Measurements from ENCODE around the gene CTNNA3.

Gene CTNNA3

GRCh38 chr10:65945061-65945460, 1750.9 kb downstream of the CTNNA3 start:
- Histone ChIP-seq H3K27me3 (ENCODE audit: control insufficient read depth, insufficient read depth, low read length) (no peaks in the 10 kb centered on the region), H3K36me3 (ENCODE audit: control insufficient read depth, low read depth, low read length) (no peaks in the 10 kb centered on the region), H3K27ac (ENCODE audit: low read length) (no peak overlapping the region), H3K4me1 (ENCODE audit: control insufficient read depth, low read depth, low read length) (no peaks in the 10 kb centered on the region), H3K9ac (ENCODE audit: low read length) (no peak overlapping the region), H3K4me3 (ENCODE audit: low read length) (no peak overlapping the region), H3K9me3 (ENCODE audit: control insufficient read depth, low read depth, low read length) (no peaks in the 10 kb centered on the region)

DNA sequence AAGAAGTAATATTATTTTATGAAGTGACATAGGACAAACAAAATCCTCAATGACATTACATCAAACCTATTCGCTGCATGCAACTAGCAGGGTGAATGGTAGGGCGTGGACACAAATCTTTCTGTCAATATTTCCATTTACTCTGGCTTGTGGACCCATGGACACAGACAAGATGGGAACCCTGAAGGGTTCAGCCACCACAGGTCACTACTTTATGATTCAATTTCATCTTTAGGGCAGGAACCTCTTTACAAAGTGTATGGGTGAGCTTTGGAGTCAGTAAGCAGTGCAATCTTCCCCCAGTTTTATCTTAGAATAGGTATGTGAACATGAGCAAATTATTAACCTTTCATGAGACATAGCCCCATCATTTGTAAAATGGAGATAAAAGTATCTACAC, 1752.5 kb downstream of the CTNNA3 start:
- Histone ChIP-seq H3K9ac (ENCODE audit: low read length) (no peak overlapping the region), H3K9me3 (ENCODE audit: control insufficient read depth, low read depth, low read length) (no peaks in the 10 kb centered on the region), H3K27me3 (ENCODE audit: control insufficient read depth, insufficient read depth, low read length) (no peaks in the 10 kb centered on the region), H3K4me1 (ENCODE audit: control insufficient read depth, low read depth, low read length) (no peaks in the 10 kb centered on the region), H3K27ac (ENCODE audit: low read length) (no peak overlapping the region), H3K4me3 (ENCODE audit: low read length) (no peak overlapping the region), H3K36me3 (ENCODE audit: control insufficient read depth, low read depth, low read length) (no peaks in the 10 kb centered on the region)

- H3K9me3 ChIP-seq (ENCODE audit: control insufficient read depth, low read depth, low read length), result no peaks in the 10 kb centered on the region
- H3K4me3 ChIP-seq (ENCODE audit: low read length), result no peak overlapping the region
- no peaks in the 10 kb centered on the region for H3K4me1 ChIP-seq (ENCODE audit: control insufficient read depth, low read depth, low read length)
- no peaks in the 10 kb centered on the region for H3K27me3 ChIP-seq (ENCODE audit: control insufficient read depth, insufficient read depth, low read length)
- no peak overlapping the region for H3K9ac ChIP-seq (ENCODE audit: low read length)
- H3K36me3 ChIP-seq (ENCODE audit: control insufficient read depth, low read depth, low read length), result no peaks in the 10 kb centered on the region
- H3K27ac ChIP-seq (ENCODE audit: low read length), result no peak overlapping the region
Observed at GRCh38 chr10:65940816-65941662, 1755.0 kb downstream of the CTNNA3 start.

DNA sequence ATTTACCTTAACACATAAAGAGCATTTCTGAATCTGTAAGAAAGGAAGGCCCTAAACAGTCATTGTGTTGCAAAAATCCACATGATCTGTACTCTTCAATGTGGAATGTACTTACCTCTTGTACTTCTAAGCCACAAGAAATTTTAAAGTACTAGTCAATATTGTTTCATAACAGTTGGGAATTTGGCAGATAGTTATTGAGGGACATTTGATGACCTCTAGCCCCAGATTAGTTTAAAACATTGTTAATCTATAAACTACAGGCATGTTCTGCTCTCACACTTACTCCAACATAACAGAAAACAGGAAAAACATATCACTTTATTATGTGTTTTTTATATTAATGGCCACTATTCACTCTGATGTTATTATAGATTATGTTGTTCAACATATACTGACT, 1755.9 kb downstream of the CTNNA3 start:
- no peaks in the 10 kb centered on the region for H3K36me3 ChIP-seq (ENCODE audit: control insufficient read depth, low read depth, low read length)
- no peak overlapping the region for H3K4me3 ChIP-seq (ENCODE audit: low read length)
- H3K4me1 ChIP-seq (ENCODE audit: control insufficient read depth, low read depth, low read length), result no peaks in the 10 kb centered on the region
- H3K9ac ChIP-seq (ENCODE audit: low read length), result no peak overlapping the region
- no peaks in the 10 kb centered on the region for H3K9me3 ChIP-seq (ENCODE audit: control insufficient read depth, low read depth, low read length)
- no peak overlapping the region for H3K27ac ChIP-seq (ENCODE audit: low read length)
- H3K27me3 ChIP-seq (ENCODE audit: control insufficient read depth, insufficient read depth, low read length), result no peaks in the 10 kb centered on the region

DNA sequence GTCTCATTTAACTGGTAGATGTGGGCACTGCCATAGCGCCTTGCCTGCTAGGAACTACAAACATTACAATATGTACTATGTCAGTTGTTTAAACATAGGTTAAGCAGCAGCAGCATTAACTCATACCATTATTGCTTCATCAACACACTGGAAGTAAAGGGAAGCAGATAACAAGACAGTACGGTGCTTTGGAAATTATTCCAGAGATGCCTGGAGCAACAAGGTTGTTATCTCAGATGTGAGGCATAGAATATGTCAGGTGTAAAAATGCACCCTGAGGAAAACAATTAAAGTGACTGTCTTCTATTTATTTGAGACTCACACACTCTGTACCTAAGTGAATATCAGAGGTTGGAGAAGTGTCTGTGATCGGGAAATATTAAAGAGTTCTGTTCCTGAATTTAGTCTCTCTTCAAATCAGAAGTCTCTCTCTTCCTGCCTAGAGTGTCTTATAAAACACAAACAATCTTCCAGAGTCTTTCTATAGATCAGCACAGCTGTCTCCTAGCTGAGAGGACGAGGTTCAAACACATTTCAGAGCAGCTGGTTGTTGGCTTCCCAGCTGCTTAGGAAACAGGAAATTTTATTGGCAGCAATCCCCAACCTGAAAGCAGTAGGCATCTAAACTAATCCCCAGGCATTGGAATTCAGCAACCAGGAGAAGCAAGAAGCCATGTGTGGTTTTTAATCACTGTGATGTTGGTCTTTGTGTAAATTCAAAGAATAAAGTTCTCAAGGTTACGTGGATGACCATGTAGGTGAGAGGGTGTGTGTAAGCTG, 1764.5 kb downstream of the CTNNA3 start:
- H3K9ac ChIP-seq (ENCODE audit: low read length), result no peak overlapping the region
- H3K27ac ChIP-seq (ENCODE audit: low read length), result no peak overlapping the region
- no peaks in the 10 kb centered on the region for H3K4me1 ChIP-seq (ENCODE audit: control insufficient read depth, low read depth, low read length)
- H3K9me3 ChIP-seq (ENCODE audit: control insufficient read depth, low read depth, low read length), result no peaks in the 10 kb centered on the region
- H3K36me3 ChIP-seq (ENCODE audit: control insufficient read depth, low read depth, low read length), result no peaks in the 10 kb centered on the region
- no peak overlapping the region for H3K4me3 ChIP-seq (ENCODE audit: low read length)
- no peaks in the 10 kb centered on the region for H3K27me3 ChIP-seq (ENCODE audit: control insufficient read depth, insufficient read depth, low read length)

DNA sequence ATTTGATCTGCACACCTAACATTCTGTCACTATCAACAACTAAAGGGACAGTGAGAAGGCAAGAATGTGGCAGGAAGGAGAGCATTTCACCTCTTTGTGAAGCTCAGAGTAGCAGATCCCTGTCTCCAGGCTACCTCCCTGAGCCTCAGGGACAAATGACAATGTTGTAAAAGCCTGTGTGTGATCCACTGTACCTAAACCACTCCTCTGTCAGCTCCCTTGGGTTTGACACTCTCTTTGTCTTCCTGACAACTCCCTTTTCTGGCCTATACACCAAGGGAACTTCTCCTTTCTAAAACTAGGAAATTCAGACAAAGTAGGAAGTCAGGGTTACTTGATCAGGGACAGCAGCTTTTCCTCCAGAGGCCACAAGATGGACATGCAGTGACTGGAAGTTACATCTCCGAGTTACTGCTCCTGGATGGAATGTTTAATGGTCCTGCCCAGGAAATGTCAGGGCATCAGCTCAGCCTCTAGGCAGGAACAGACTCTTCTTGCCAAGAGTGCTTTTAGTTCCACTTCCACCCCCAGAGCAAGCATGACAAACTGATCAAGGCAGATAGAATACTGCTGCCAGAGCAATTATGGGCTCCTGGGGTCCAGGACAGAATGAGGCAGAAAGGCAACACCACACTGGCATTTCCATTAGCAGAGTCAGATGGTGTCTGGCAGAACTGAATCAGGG, 1784.7 kb downstream of the CTNNA3 start:
- H3K4me1 ChIP-seq (ENCODE audit: control insufficient read depth, low read depth, low read length), result no peaks in the 10 kb centered on the region
- no peaks in the 10 kb centered on the region for H3K27me3 ChIP-seq (ENCODE audit: control insufficient read depth, insufficient read depth, low read length)
- H3K36me3 ChIP-seq (ENCODE audit: control insufficient read depth, low read depth, low read length), result no peaks in the 10 kb centered on the region
- H3K27ac ChIP-seq (ENCODE audit: low read length), result no peak overlapping the region
- H3K4me3 ChIP-seq (ENCODE audit: low read length), result no peak overlapping the region
- no peaks in the 10 kb centered on the region for H3K9me3 ChIP-seq (ENCODE audit: control insufficient read depth, low read depth, low read length)
- H3K9ac ChIP-seq (ENCODE audit: low read length), result no peak overlapping the region

DNA sequence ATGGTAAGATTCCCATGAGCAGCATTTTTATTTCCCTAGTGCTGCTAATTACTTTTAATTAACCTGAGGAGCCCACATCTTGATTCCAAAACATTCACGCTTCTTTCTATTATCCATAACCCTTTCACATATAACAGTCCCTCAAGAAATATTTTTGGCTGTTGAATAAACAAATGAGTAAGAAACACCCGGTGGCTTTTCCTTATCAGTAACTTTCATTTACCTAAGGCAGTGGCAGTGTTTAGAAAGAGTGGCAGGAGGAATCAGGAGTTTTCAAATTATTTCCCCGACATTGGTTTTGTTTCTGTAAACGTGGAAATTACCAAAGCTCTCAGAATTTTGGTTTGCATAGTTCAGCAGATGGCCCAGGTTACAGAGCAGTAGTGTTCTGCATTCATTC, 1785.8 kb downstream of the CTNNA3 start:
- no peak overlapping the region for H3K9ac ChIP-seq (ENCODE audit: low read length)
- H3K4me1 ChIP-seq (ENCODE audit: control insufficient read depth, low read depth, low read length), result no peaks in the 10 kb centered on the region
- no peak overlapping the region for H3K27ac ChIP-seq (ENCODE audit: low read length)
- no peak overlapping the region for H3K4me3 ChIP-seq (ENCODE audit: low read length)
- no peaks in the 10 kb centered on the region for H3K36me3 ChIP-seq (ENCODE audit: control insufficient read depth, low read depth, low read length)
- no peaks in the 10 kb centered on the region for H3K9me3 ChIP-seq (ENCODE audit: control insufficient read depth, low read depth, low read length)
- H3K27me3 ChIP-seq (ENCODE audit: control insufficient read depth, insufficient read depth, low read length), result no peaks in the 10 kb centered on the region

DNA sequence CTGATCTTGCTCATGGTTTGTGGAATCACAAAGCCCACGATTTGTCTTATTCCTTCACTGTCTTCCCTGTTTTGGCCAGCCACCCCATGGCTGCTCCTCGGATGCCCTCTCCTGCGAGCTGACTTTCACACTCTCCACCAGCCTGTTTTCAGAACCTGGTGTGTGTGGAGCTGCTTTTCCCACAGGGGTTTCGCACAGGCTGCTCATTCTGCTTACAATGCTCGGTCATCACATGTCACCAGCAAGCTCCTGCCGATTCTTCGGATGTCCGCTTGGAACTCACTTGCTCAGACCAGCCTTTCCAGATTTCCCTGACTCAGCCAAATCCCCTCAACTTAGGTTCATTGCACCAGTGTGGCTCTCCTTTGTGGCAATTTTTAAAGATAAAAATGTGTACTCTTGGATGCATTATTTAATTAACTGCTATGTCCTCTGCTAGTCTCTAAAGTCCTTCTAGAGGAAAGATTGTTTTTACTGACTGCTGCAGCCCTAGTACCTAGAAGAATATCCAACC, 1788.7 kb downstream of the CTNNA3 start:
- no peaks in the 10 kb centered on the region for H3K36me3 ChIP-seq (ENCODE audit: control insufficient read depth, low read depth, low read length)
- no peak overlapping the region for H3K27ac ChIP-seq (ENCODE audit: low read length)
- H3K27me3 ChIP-seq (ENCODE audit: control insufficient read depth, insufficient read depth, low read length), result no peaks in the 10 kb centered on the region
- no peak overlapping the region for H3K4me3 ChIP-seq (ENCODE audit: low read length)
- no peaks in the 10 kb centered on the region for H3K4me1 ChIP-seq (ENCODE audit: control insufficient read depth, low read depth, low read length)
- no peaks in the 10 kb centered on the region for H3K9me3 ChIP-seq (ENCODE audit: control insufficient read depth, low read depth, low read length)
- H3K9ac ChIP-seq (ENCODE audit: low read length), result no peak overlapping the region

- H3K27ac ChIP-seq (ENCODE audit: low read length), result no peak overlapping the region
- no peaks in the 10 kb centered on the region for H3K4me1 ChIP-seq (ENCODE audit: control insufficient read depth, low read depth, low read length)
- H3K27me3 ChIP-seq (ENCODE audit: control insufficient read depth, insufficient read depth, low read length), result no peaks in the 10 kb centered on the region
- H3K36me3 ChIP-seq (ENCODE audit: control insufficient read depth, low read depth, low read length), result no peaks in the 10 kb centered on the region
- H3K9ac ChIP-seq (ENCODE audit: low read length), result no peak overlapping the region
- H3K9me3 ChIP-seq (ENCODE audit: control insufficient read depth, low read depth, low read length), result no peaks in the 10 kb centered on the region
- H3K4me3 ChIP-seq (ENCODE audit: low read length), result no peak overlapping the region
Observed at GRCh38 chr10:65903620-65904019, 1792.4 kb downstream of the CTNNA3 start.

DNA sequence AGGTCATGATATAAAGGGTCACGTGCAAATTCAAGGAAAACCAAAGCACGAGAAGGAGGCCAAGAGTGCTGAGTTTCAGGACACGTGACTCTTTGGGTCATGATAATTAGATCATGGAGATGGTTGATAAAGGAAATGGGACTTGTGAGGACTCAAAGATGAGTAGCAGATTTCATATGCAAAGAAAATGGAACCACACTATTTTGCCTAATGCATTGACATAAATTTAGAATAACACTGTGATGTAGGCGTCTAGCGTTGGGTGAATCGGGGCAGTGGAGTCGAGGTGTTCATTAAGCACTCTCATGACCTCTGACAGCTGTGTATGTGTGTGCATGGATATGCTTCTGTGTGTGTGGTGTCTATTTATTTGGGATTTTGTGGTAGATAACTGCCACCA, 1795.7 kb downstream of the CTNNA3 start:
- no peak overlapping the region for H3K9ac ChIP-seq (ENCODE audit: low read length)
- no peaks in the 10 kb centered on the region for H3K36me3 ChIP-seq (ENCODE audit: control insufficient read depth, low read depth, low read length)
- no peaks in the 10 kb centered on the region for H3K4me1 ChIP-seq (ENCODE audit: control insufficient read depth, low read depth, low read length)
- H3K9me3 ChIP-seq (ENCODE audit: control insufficient read depth, low read depth, low read length), result no peaks in the 10 kb centered on the region
- no peak overlapping the region for H3K4me3 ChIP-seq (ENCODE audit: low read length)
- no peak overlapping the region for H3K27ac ChIP-seq (ENCODE audit: low read length)
- no peaks in the 10 kb centered on the region for H3K27me3 ChIP-seq (ENCODE audit: control insufficient read depth, insufficient read depth, low read length)

DNA sequence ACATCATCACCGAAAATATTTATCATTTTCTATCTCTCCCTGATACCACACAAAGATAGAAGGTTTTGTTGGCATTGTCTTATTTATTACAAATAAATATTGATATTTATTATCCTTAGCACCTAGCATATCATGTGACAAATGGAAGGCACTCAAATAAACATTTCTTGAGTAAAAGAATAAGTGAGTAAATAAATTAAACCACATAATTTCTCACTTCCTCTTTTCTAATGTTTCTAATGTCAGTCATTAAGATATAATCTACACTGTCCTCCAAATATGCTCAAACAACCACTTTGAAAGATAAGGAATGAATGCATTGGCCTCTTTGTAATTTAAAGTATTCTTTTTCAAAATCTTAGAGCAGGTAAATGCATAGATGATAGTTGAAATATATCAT, 1797.9 kb downstream of the CTNNA3 start:
- no peak overlapping the region for H3K4me3 ChIP-seq (ENCODE audit: low read length)
- no peaks in the 10 kb centered on the region for H3K4me1 ChIP-seq (ENCODE audit: control insufficient read depth, low read depth, low read length)

More for the DNA sequence above, 1797.9 kb downstream of the CTNNA3 start:
- Histone ChIP-seq H3K27ac (ENCODE audit: low read length) (no peak overlapping the region), H3K9ac (ENCODE audit: low read length) (no peak overlapping the region), H3K36me3 (ENCODE audit: control insufficient read depth, low read depth, low read length) (no peaks in the 10 kb centered on the region), H3K27me3 (ENCODE audit: control insufficient read depth, insufficient read depth, low read length) (no peaks in the 10 kb centered on the region), H3K9me3 (ENCODE audit: control insufficient read depth, low read depth, low read length) (no peaks in the 10 kb centered on the region)
